GM18498 (cell line): ENCODE measurements around the gene MORN1.

ENCODE experiments used
- ATAC-seq: cut with Tn5 transposase; IDR thresholded peaks from one replicate; pipeline ENCODE4 v1.9.1; 2021; ENCODE audit warnings: mild to moderate bottlenecking, moderate library complexity; ENCODE audit not compliant: unreplicated experiment

Gene MORN1

GRCh38 chr1:2388004-2388913 lies 3.1 kb downstream of the MORN1 start:
- ATAC-seq: no peak

GRCh38 chr1:2386636-2387611 lies 4.4 kb downstream of the MORN1 start:
- ATAC-seq: no peak

- ATAC-seq: no peak
These were observed 5.6 kb downstream of the MORN1 start for GRCh38 chr1:2385606-2386280.

GRCh38 chr1:2384941-2385481 lies 6.3 kb downstream of the MORN1 start:
- ATAC-seq: no peak

- ATAC-seq: no peak
These were observed 7.1 kb downstream of the MORN1 start for GRCh38 chr1:2384130-2384860.

GRCh38 chr1:2383576-2383975 lies 7.8 kb downstream of the MORN1 start:
- no peak for ATAC-seq

- ATAC-seq: no peak
These were observed 8.6 kb downstream of the MORN1 start for GRCh38 chr1:2382621-2383361.

GRCh38 chr1:2381741-2382620 lies 9.4 kb downstream of the MORN1 start:
- peak; percentile 55 for ATAC-seq

- no peak for ATAC-seq
These were observed 10.3 kb downstream of the MORN1 start for GRCh38 chr1:2380816-2381591.

GRCh38 chr1:2379733-2380404 lies 11.5 kb downstream of the MORN1 start:
- no peak for ATAC-seq

- ATAC-seq: no peak
These were observed 12.2 kb downstream of the MORN1 start for GRCh38 chr1:2378956-2379732.

GRCh38 chr1:2378441-2378851 lies 12.9 kb downstream of the MORN1 start:
- no peak for ATAC-seq

GRCh38 chr1:2377751-2378440 lies 13.5 kb downstream of the MORN1 start:
- ATAC-seq: no peak

GRCh38 chr1:2376931-2377672 lies 14.3 kb downstream of the MORN1 start:
- ATAC-seq: no peak

GRCh38 chr1:2376261-2376741 lies 15.1 kb downstream of the MORN1 start:
- ATAC-seq: no peak
